Effector memory CD4-positive, alpha-beta T cell (primary cell): ENCODE results near the gene DNM3.

Experiments used
- DNase-seq, 3 donors: peaks; one replicate each; pipeline ENCODE4 v3.0.0-alpha.2; 2020
- H3K27ac ChIP-seq: 2 replicates; pipeline ENCODE4 v1.7.0; 2013; ENCODE audit warnings: mild to moderate bottlenecking, low read length, moderate library complexity; ENCODE audit not compliant: insufficient read depth, poor library complexity, severe bottlenecking
- H3K27me3 ChIP-seq: replicated peaks from 2 replicates; pipeline ENCODE4 v1.7.0; 2013; ENCODE audit warnings: mild to moderate bottlenecking, low read length; ENCODE audit not compliant: insufficient read depth, control insufficient read depth, poor library complexity, severe bottlenecking
- H3K36me3 ChIP-seq: 2 replicates; pipeline ENCODE4 v1.7.0; 2013; ENCODE audit warnings: mild to moderate bottlenecking, low read length, moderate library complexity; ENCODE audit not compliant: control insufficient read depth, insufficient read depth
- H3K4me1 ChIP-seq: 2 replicates; pipeline ENCODE4 v1.7.0; 2013; ENCODE audit warnings: low read length, mild to moderate bottlenecking; ENCODE audit not compliant: control insufficient read depth, insufficient read depth, poor library complexity, severe bottlenecking
- H3K4me3 ChIP-seq: 2 replicates; pipeline ENCODE4 v1.7.0; 2013; ENCODE audit warnings: low read length, low read depth, mild to moderate bottlenecking; ENCODE audit not compliant: insufficient read depth, poor library complexity, severe bottlenecking
- H3K9me3 ChIP-seq: 2 replicates; pipeline ENCODE4 v1.7.0; 2013; ENCODE audit warnings: mild to moderate bottlenecking, low read length, moderate library complexity; ENCODE audit not compliant: control insufficient read depth

Gene DNM3

GRCh38 chr1:172241540-172241939 is 400.2 kb downstream of the DNM3 start:
- no peak for DNase-seq
- no peak overlapping the region for H3K4me3 ChIP-seq
- H3K27me3 ChIP-seq = no peaks in the 10 kb centered on the region
- H3K27ac ChIP-seq = no peak overlapping the region
- no peaks in the 10 kb centered on the region for H3K4me1 ChIP-seq
- H3K36me3 ChIP-seq = no peaks in the 10 kb centered on the region
- no peaks in the 10 kb centered on the region for H3K9me3 ChIP-seq

- H3K4me1 ChIP-seq = no peaks in the 10 kb centered on the region
- no peaks in the 10 kb centered on the region for H3K9me3 ChIP-seq
- H3K36me3 ChIP-seq = no peaks in the 10 kb centered on the region
- no peaks in the 10 kb centered on the region for H3K27me3 ChIP-seq
- H3K4me3 ChIP-seq = no peak overlapping the region
- H3K27ac ChIP-seq = no peak overlapping the region
- no peak for DNase-seq
Measured at GRCh38 chr1:172244865-172245264, 403.6 kb downstream of the DNM3 start.

GRCh38 chr1:172245788-172246187 is 404.5 kb downstream of the DNM3 start:
- no peak overlapping the region for H3K27ac ChIP-seq

GRCh38 chr1:172246521-172247390 is 405.5 kb downstream of the DNM3 start:
- Histone ChIP-seq H3K4me1 (no peaks in the 10 kb centered on the region), H3K4me3 (no peak overlapping the region), H3K9me3 (no peaks in the 10 kb centered on the region), H3K36me3 (no peaks in the 10 kb centered on the region), H3K27me3 (no peaks in the 10 kb centered on the region), H3K27ac (no peak overlapping the region)
- DNase-seq = no peak

More at GRCh38 chr1:172245788-172246187, 404.5 kb downstream of the DNM3 start:
- DNase-seq = no peak
- H3K4me1 ChIP-seq = no peaks in the 10 kb centered on the region
- no peaks in the 10 kb centered on the region for H3K36me3 ChIP-seq
- no peaks in the 10 kb centered on the region for H3K9me3 ChIP-seq
- no peak overlapping the region for H3K4me3 ChIP-seq
- H3K27me3 ChIP-seq = no peaks in the 10 kb centered on the region

- no peak overlapping the region for H3K4me3 ChIP-seq
- H3K27ac ChIP-seq = no peak overlapping the region
- H3K36me3 ChIP-seq = no peaks in the 10 kb centered on the region
- no peaks in the 10 kb centered on the region for H3K27me3 ChIP-seq
- H3K9me3 ChIP-seq = no peaks in the 10 kb centered on the region
- H3K4me1 ChIP-seq = no peaks in the 10 kb centered on the region
- no peak for DNase-seq
Measured at GRCh38 chr1:172251486-172251885, 410.2 kb downstream of the DNM3 start.

GRCh38 chr1:172252321-172252720 is 411.0 kb downstream of the DNM3 start:
- Histone ChIP-seq H3K36me3 (no peaks in the 10 kb centered on the region), H3K27me3 (no peaks in the 10 kb centered on the region), H3K9me3 (no peaks in the 10 kb centered on the region), H3K4me3 (no peak overlapping the region), H3K4me1 (no peaks in the 10 kb centered on the region), H3K27ac (no peak overlapping the region)
- no peak for DNase-seq

- H3K36me3 ChIP-seq = no peaks in the 10 kb centered on the region
- no peaks in the 10 kb centered on the region for H3K27me3 ChIP-seq
- no peak for DNase-seq
- no peaks in the 10 kb centered on the region for H3K4me1 ChIP-seq
- H3K4me3 ChIP-seq = no peak overlapping the region
- no peaks in the 10 kb centered on the region for H3K9me3 ChIP-seq
- no peak overlapping the region for H3K27ac ChIP-seq
Measured at GRCh38 chr1:172252958-172253357, 411.7 kb downstream of the DNM3 start.

GRCh38 chr1:172254521-172255222 is 413.4 kb downstream of the DNM3 start:
- no peak for DNase-seq
- H3K27ac ChIP-seq = no peak overlapping the region

GRCh38 chr1:172255223-172255560 is 413.9 kb downstream of the DNM3 start:
- H3K27ac ChIP-seq = no peak overlapping the region

More at GRCh38 chr1:172254521-172255222, 413.4 kb downstream of the DNM3 start:
- H3K9me3 ChIP-seq = no peaks in the 10 kb centered on the region
- H3K27me3 ChIP-seq = no peaks in the 10 kb centered on the region
- H3K4me1 ChIP-seq = no peaks in the 10 kb centered on the region
- no peaks in the 10 kb centered on the region for H3K36me3 ChIP-seq
- no peak overlapping the region for H3K4me3 ChIP-seq

GRCh38 chr1:172265905-172266304 is 424.6 kb downstream of the DNM3 start:
- Histone ChIP-seq H3K36me3 (no peaks in the 10 kb centered on the region), H3K4me3 (no peak overlapping the region), H3K4me1 (no peaks in the 10 kb centered on the region), H3K27ac (no peak overlapping the region), H3K9me3 (no peaks in the 10 kb centered on the region), H3K27me3 (no peaks in the 10 kb centered on the region)
- no peak for DNase-seq

More at GRCh38 chr1:172255223-172255560, 413.9 kb downstream of the DNM3 start:
- Histone ChIP-seq H3K4me1 (no peaks in the 10 kb centered on the region), H3K4me3 (no peak overlapping the region), H3K36me3 (no peaks in the 10 kb centered on the region), H3K9me3 (no peaks in the 10 kb centered on the region), H3K27me3 (no peaks in the 10 kb centered on the region)
- no peak for DNase-seq
